Measurements from ENCODE around the gene AP2A1. TPM values are rescaled to one million over a fixed set of nuclear protein-coding genes. Genes with fewer than 3 reads are reported as not detected.

Gene AP2A1
- total and polyA plus RNA-seq, 9 of the 15 experiments (the other 6 are each of a cell fraction or from before 2014, with no cell fraction given), result 0.55 to 150 (median 31.9) TPM

GRCh38 chr19:49766007-49766929 is 533 bp upstream of the AP2A1 start (continued):
- no peak for TF ChIP-seq ELK1 (CRISPR knock-in tag; IDR thresholded peaks at IDR 0.05)
- TF ChIP-seq PYGO2 (tag; IDR thresholded peaks at IDR 0.05), result no peak
- TF ChIP-seq ZSCAN29 (IDR thresholded peaks at IDR 0.05), result no peak
- TF ChIP-seq EWSR1 (IDR thresholded peaks at IDR 0.05; ENCODE audit: borderline replicate concordance, low read depth, partially characterized antibody), result no peak
- TF ChIP-seq SAP30 (IDR thresholded peaks at IDR 0.05; ENCODE audit: borderline replicate concordance, insufficient read depth, low read depth, low read length, poor library complexity, severe bottlenecking), result no peak
- TF ChIP-seq GTF2E2 (tag; IDR thresholded peaks at IDR 0.05), result peak; percentile 82; the same call in 1 of the 2 replicates
- no peak for TF ChIP-seq STAT5B (CRISPR knock-in tag; IDR thresholded peaks at IDR 0.05)
- no peak for TF ChIP-seq NCOR1 (IDR thresholded peaks at IDR 0.05)
- no peak for TF ChIP-seq SRSF7 (optimal IDR thresholded peaks at IDR 0.05; ENCODE audit: low read depth, low read length)
- no peak for TF ChIP-seq RFX7 (CRISPR knock-in tag; IDR thresholded peaks at IDR 0.05)
- TF ChIP-seq GTF2B (IDR thresholded peaks at IDR 0.05; ENCODE audit: extremely low read depth, insufficient read length), result peak; percentile 71
- TF ChIP-seq HES1 (IDR thresholded peaks at IDR 0.05; ENCODE audit: low read depth), result no peak
- TF ChIP-seq NR1H2 (CRISPR knock-in tag; IDR thresholded peaks at IDR 0.05), result no peak
- TF ChIP-seq MAX (CRISPR knock-in tag; IDR thresholded peaks at IDR 0.05), result peak; percentile 65
- no peak for TF ChIP-seq POLR3G (IDR thresholded peaks at IDR 0.05; ENCODE audit: extremely low read depth, insufficient read length, insufficient replicate concordance)
- TF ChIP-seq PTRF (tag; IDR thresholded peaks at IDR 0.05), result no peak
- no peak for TF ChIP-seq BACH1 (tag; IDR thresholded peaks at IDR 0.05)
- TF ChIP-seq ZNF253 (CRISPR knock-in tag; conservative IDR thresholded peaks at IDR 0.05), result no peak
- no peak for TF ChIP-seq CTCF (IDR thresholded peaks at IDR 0.05 in 2 of 3, conservative IDR thresholded peaks at IDR 0.05 in 1 of 3; ENCODE audit: insufficient read depth in 2 of 3, low read depth in 1 of 3, low read length in 3 of 3)
- peak; percentile 80; the same call in 1 of the 2 replicates for TF ChIP-seq CREB3L1 (IDR thresholded peaks at IDR 0.05; ENCODE audit: borderline replicate concordance, low read depth)
